B cell (primary cell): Measurements from ENCODE around the gene AKR1C4.

Source experiments
- EZH2 ChIP-seq: IDR thresholded peaks from 2 replicates; pipeline ENCODE4 v1.6.1; 2012; ENCODE audit warnings: borderline replicate concordance, low read depth, mild to moderate bottlenecking, moderate library complexity, low read length; ENCODE audit not compliant: insufficient read depth, poor library complexity, severe bottlenecking
- TF ChIP-seq, protein P1 (sequence below): fragments of 200-600 bp; IDR thresholded peaks from one replicate; pipeline ENCODE4 v1.8.0; 2022; ENCODE audit warnings: antibody characterized with exemption, mild to moderate bottlenecking

DNA sequence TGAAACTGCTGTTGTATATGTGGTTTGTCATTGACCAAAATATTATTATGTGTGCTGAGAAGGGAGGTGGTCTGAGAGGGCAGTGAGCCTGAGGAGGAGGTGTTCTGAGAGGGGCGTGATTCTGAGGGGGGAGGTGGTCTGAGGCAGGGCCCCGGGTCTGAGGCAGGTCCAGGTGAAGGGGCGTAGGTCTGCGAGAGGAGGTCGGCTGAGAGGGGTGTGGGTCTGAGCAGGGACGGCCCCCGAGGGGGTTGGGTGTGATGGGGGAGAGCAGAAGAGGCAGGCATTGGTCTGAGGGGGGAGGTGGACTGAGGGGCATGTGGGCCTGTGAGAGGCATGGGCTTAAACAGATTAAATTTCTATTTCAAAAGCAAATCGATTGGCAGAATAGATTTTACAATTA, 32.4 kb downstream of the AKR1C4 start:
- TF ChIP-seq, protein P1, sequence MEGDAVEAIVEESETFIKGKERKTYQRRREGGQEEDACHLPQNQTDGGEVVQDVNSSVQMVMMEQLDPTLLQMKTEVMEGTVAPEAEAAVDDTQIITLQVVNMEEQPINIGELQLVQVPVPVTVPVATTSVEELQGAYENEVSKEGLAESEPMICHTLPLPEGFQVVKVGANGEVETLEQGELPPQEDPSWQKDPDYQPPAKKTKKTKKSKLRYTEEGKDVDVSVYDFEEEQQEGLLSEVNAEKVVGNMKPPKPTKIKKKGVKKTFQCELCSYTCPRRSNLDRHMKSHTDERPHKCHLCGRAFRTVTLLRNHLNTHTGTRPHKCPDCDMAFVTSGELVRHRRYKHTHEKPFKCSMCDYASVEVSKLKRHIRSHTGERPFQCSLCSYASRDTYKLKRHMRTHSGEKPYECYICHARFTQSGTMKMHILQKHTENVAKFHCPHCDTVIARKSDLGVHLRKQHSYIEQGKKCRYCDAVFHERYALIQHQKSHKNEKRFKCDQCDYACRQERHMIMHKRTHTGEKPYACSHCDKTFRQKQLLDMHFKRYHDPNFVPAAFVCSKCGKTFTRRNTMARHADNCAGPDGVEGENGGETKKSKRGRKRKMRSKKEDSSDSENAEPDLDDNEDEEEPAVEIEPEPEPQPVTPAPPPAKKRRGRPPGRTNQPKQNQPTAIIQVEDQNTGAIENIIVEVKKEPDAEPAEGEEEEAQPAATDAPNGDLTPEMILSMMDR: no peak
- TF ChIP-seq EZH2: no peak
